Measurements from ENCODE around the gene PODN. TPM values are rescaled to one million over a fixed set of nuclear protein-coding genes. Genes with fewer than 3 reads are reported as not detected.

The PODN gene
- total and polyA plus RNA-seq, 10 donors: 0.64 to 3.8 (median 1.8) TPM

- Histone ChIP-seq H3K4me1 (no peaks in the 10 kb centered on the region), H3K27ac (no peak overlapping the region), H3K4me3 (no peak overlapping the region), H3K27me3 (replicated peaks in 1 of 7) (peaks cover 0 to 19% (median 2%) of the 10 kb centered on the region in 7 donors), H3K36me3 (no peaks in the 10 kb centered on the region), H3K9me3 (no peaks in the 10 kb centered on the region)
- TF ChIP-seq POLR2AphosphoS5 (IDR thresholded peaks at IDR 0.05) (no peak), CTCF (IDR thresholded peaks at IDR 0.05 in 8 of 11, conservative IDR thresholded peaks at IDR 0.05 in 3 of 11) (no peak), POLR2A (IDR thresholded peaks at IDR 0.05) (no peak)
- intact Hi-C loops (cut with DNase I; ENCODE audit: low total_unique reads): no loop called here
- 87 to 94% (median 90%) methylated on average over 5 to 7 of the region's 7 CpGs for WGBS, 5 donors
- DNase-seq: no peak
Observed at GRCh38 chr1:53068314-53069099, 6.5 kb downstream of the PODN start.

- H3K27me3 ChIP-seq (replicated peaks in 1 of 7): peaks cover 0 to 16% (median 0%) of the 10 kb centered on the region in 7 donors
- DNase-seq: no peak
- H3K36me3 ChIP-seq: no peaks in the 10 kb centered on the region
- no peak overlapping the region for H3K4me3 ChIP-seq
- no peaks in the 10 kb centered on the region for H3K4me1 ChIP-seq
- TF ChIP-seq POLR2AphosphoS5 (IDR thresholded peaks at IDR 0.05) (no peak), POLR2A (IDR thresholded peaks at IDR 0.05) (no peak), CTCF (IDR thresholded peaks at IDR 0.05 in 8 of 11, conservative IDR thresholded peaks at IDR 0.05 in 3 of 11) (no peak)
- H3K27ac ChIP-seq: no peak overlapping the region
- WGBS, 5 donors: 76 to 90% (median 85%) methylated on average over 6 to 7 of the region's 7 CpGs
- intact Hi-C loops (cut with DNase I; ENCODE audit: low total_unique reads): no loop called here
- no peaks in the 10 kb centered on the region for H3K9me3 ChIP-seq
Observed at GRCh38 chr1:53069265-53069662, 7.3 kb downstream of the PODN start.

GRCh38 chr1:53069663-53070327, 7.8 kb downstream of the PODN start:
- Histone ChIP-seq H3K27ac (no peak overlapping the region), H3K9me3 (no peaks in the 10 kb centered on the region), H3K27me3 (replicated peaks in 1 of 7) (peaks cover 0 to 17% (median 0%) of the 10 kb centered on the region in 7 donors), H3K4me3 (no peak overlapping the region), H3K36me3 (no peaks in the 10 kb centered on the region), H3K4me1 (no peaks in the 10 kb centered on the region)
- no peak for DNase-seq
- 87 to 93% (median 91%) methylated on average over 21 to 31 of the region's 31 CpGs for WGBS, 5 donors
- intact Hi-C loops (cut with DNase I; ENCODE audit: low total_unique reads): no loop called here
- TF ChIP-seq CTCF (IDR thresholded peaks at IDR 0.05 in 8 of 11, conservative IDR thresholded peaks at IDR 0.05 in 3 of 11) (no peak), POLR2AphosphoS5 (IDR thresholded peaks at IDR 0.05) (no peak), POLR2A (IDR thresholded peaks at IDR 0.05) (no peak)

GRCh38 chr1:53070621-53071020, 8.6 kb downstream of the PODN start:
- Histone ChIP-seq H3K4me3 (no peak overlapping the region), H3K27me3 (replicated peaks in 1 of 7) (peaks cover 0 to 19% (median 0%) of the 10 kb centered on the region in 7 donors), H3K4me1 (no peaks in the 10 kb centered on the region), H3K36me3 (no peaks in the 10 kb centered on the region), H3K27ac (no peak overlapping the region), H3K9me3 (no peaks in the 10 kb centered on the region)
- WGBS, 5 donors: 95 to 98% (median 96%) methylated on average over 11 to 12 of the region's 12 CpGs
- intact Hi-C loops (cut with DNase I; ENCODE audit: low total_unique reads): no loop called here
- DNase-seq: peak; percentile 67
- TF ChIP-seq POLR2A (IDR thresholded peaks at IDR 0.05) (no peak), POLR2AphosphoS5 (IDR thresholded peaks at IDR 0.05) (no peak), CTCF (IDR thresholded peaks at IDR 0.05 in 8 of 11, conservative IDR thresholded peaks at IDR 0.05 in 3 of 11) (no peak)
